Stomach (tissue), 9 donors: ENCODE measurements around the gene ASMTL. TPM values are rescaled to one million over a fixed set of nuclear protein-coding genes. Genes with fewer than 3 reads are reported as not detected.

Source experiments
- DNase-seq, 2 donors: peaks; one replicate each; pipeline versions ENCODE4 v3.0.0 to v3.0.0-alpha.2; 2013 to 2019
- H3K27ac ChIP-seq, 5 donors: fragments of 200-600 bp in 4 of 5; sonication (generic) in 4 of 5; one replicate each; pipeline ENCODE4 v1.5.1; 2013 to 2019; ENCODE audit warnings: mild to moderate bottlenecking in 1 of 5, moderate library complexity in 1 of 5
- H3K27me3 ChIP-seq, 3 donors: fragments of 200-600 bp; sonication (generic); one replicate each; pipeline ENCODE4 v1.5.1; 2017 to 2019; ENCODE audit warnings: mixed run types in 1 of 3
- H3K36me3 ChIP-seq, 4 donors: fragments of 200-600 bp; sonication (generic); 1 replicate in 3 of 4; 2 replicates in 1 of 4; pipeline ENCODE4 v1.5.1; 2016 to 2019
- H3K4me1 ChIP-seq, 4 donors: fragments of 200-600 bp; sonication (generic); one replicate each; pipeline ENCODE4 v1.5.1; 2016 to 2019
- H3K4me3 ChIP-seq, 4 donors: fragments of 200-600 bp; sonication (generic) in 3 of 4; one replicate each; pipeline ENCODE4 v1.5.1; 2016 to 2019; ENCODE audit warnings: mild to moderate bottlenecking in 1 of 4
- H3K9me3 ChIP-seq, 4 donors: fragments of 200-600 bp; sonication (generic); one replicate each; pipeline ENCODE4 v1.5.1; 2016 to 2019
- CTCF ChIP-seq, 7 experiments: fragments of 450-650 bp in 4 of 7; fragments of 200-600 bp in 3 of 7; sonication (generic) in 3 of 7; IDR thresholded peaks; one replicate each; pipeline ENCODE4 v1.5.1; 2016 to 2019; ENCODE audit warnings: antibody characterized with exemption in 7 of 7, control low read depth in 2 of 7, mild to moderate bottlenecking in 1 of 7
- EP300 ChIP-seq: sonication (generic); formaldehyde crosslinking; IDR thresholded peaks from one replicate; pipeline ENCODE4 v1.6.1; 2017; ENCODE audit warnings: antibody characterized with exemption
- POLR2A ChIP-seq, 4 donors: fragments of 450-650 bp; IDR thresholded peaks; one replicate each; pipeline ENCODE4 v1.6.1; 2016; ENCODE audit warnings: antibody characterized with exemption in 4 of 4, control low read depth in 2 of 4, mild to moderate bottlenecking in 1 of 4, moderate library complexity in 1 of 4
- POLR2AphosphoS5 ChIP-seq, 3 donors: sonication (generic); formaldehyde crosslinking; IDR thresholded peaks; one replicate each; pipeline ENCODE4 v1.6.1; 2016; ENCODE audit warnings: antibody characterized with exemption in 3 of 3
- WGBS, 5 donors: extraction: QIAGEN DNeasy Blood & Tissue Kit in 3 of 5; methylation state at CpG; one replicate each; pipeline versions ENCODE4 v1.1.5 to v1.1.7; 2013 to 2018; 5-methylcytosine and 5-hydroxymethylcytosine counted together
- intact Hi-C: fragments of 100-400 bp; cut with DNase I; formaldehyde crosslinking; loops from one replicate; pipeline ENCODE4 v1.15.1; 2023; ENCODE audit warnings: low total_unique reads
- polyA plus RNA-seq, 3 donors: library from polyadenylated mRNA; stranded (reverse); fragments of 200-250 nt; gene quantifications; one replicate each; pipeline ENCODE4 v1.2.3, GENCODE V29; 2013
- total RNA-seq, 5 donors: library from RNA; depleted of rRNA; stranded (reverse); fragments of >200 nt; gene quantifications; one replicate each; pipeline versions ENCODE4 v1.1.0 to v1.2.3, GENCODE V29; 2014 to 2016
- donor health status: healthy with polysubstance abuse.
- donor health status: Bipolar disorder and iron deficiency.
- donor health status: healthy.

Gene ASMTL
- total and polyA plus RNA-seq, 8 donors = 5.8 to 45.8 (median 17.9) TPM

GRCh38 chrX:1417921-1418771 lies 34.6 kb downstream of the ASMTL start:
- Histone ChIP-seq H3K4me3 (no peak overlapping the region), H3K27me3 (no peaks in the 10 kb centered on the region), H3K27ac (no peak overlapping the region), H3K4me1 (peaks cover 0 to 3% (median 0%) of the 10 kb centered on the region in 4 donors), H3K36me3 (peaks cover 18 to 86% (median 71%) of the 10 kb centered on the region in 4 donors), H3K9me3 (peaks cover 14 to 29% (median 22%) of the 10 kb centered on the region in 4 donors)
- intact Hi-C loops = no loop called here
- TF ChIP-seq CTCF (IDR thresholded peaks at IDR 0.05) (no peak), EP300 (no peak), POLR2AphosphoS5 (IDR thresholded peaks at IDR 0.05) (no peak), POLR2A (IDR thresholded peaks at IDR 0.05) (no peak)
- 90 to 96% (median 93%) methylated on average over 7 to 20 of the region's 20 CpGs for WGBS, 5 donors
- no peak for DNase-seq

- Histone ChIP-seq H3K27ac (no peak overlapping the region), H3K4me1 (peaks cover 0 to 3% (median 0%) of the 10 kb centered on the region in 4 donors), H3K4me3 (no peak overlapping the region), H3K27me3 (no peaks in the 10 kb centered on the region), H3K36me3 (peaks cover 24 to 86% (median 72%) of the 10 kb centered on the region in 4 donors), H3K9me3 (peaks cover 6 to 19% (median 14%) of the 10 kb centered on the region in 4 donors)
- 71 to 90% (median 75%) methylated on average over 9 to 14 of the region's 14 CpGs for WGBS, 5 donors
- no peak for DNase-seq
- intact Hi-C loops = no loop called here
- no peak for TF ChIP-seq EP300
- no peak for TF ChIP-seq POLR2AphosphoS5 (IDR thresholded peaks at IDR 0.05)
- no peak for TF ChIP-seq CTCF (IDR thresholded peaks at IDR 0.05)
Measured at GRCh38 chrX:1416965-1417760, 35.5 kb downstream of the ASMTL start.

- no peak for DNase-seq
- H3K4me1 ChIP-seq = peaks cover 0 to 3% (median 0%) of the 10 kb centered on the region in 4 donors
- peaks cover 28 to 86% (median 72%) of the 10 kb centered on the region in 4 donors for H3K36me3 ChIP-seq
- 63 to 83% (median 69%) methylated on average over 15 of the region's 15 CpGs for WGBS, 5 donors
- H3K27ac ChIP-seq = no peak overlapping the region
- H3K27me3 ChIP-seq = no peaks in the 10 kb centered on the region
- no peak overlapping the region for H3K4me3 ChIP-seq
- no peak for TF ChIP-seq EP300
- H3K9me3 ChIP-seq = peaks cover 3 to 11% (median 6%) of the 10 kb centered on the region in 4 donors
- intact Hi-C loops = no loop called here
Measured at GRCh38 chrX:1416327-1416784, 36.4 kb downstream of the ASMTL start.

GRCh38 chrX:1412551-1413161 lies 40.1 kb downstream of the ASMTL start:
- intact Hi-C loops = no loop called here
- no peak for DNase-seq
- Histone ChIP-seq H3K9me3 (no peaks in the 10 kb centered on the region), H3K36me3 (peaks cover 15 to 71% (median 64%) of the 10 kb centered on the region in 4 donors), H3K27me3 (no peaks in the 10 kb centered on the region), H3K27ac (no peak overlapping the region), H3K4me3 (no peak overlapping the region), H3K4me1 (no peaks in the 10 kb centered on the region)
- 86 to 94% (median 92%) methylated on average over 28 to 31 of the region's 31 CpGs for WGBS, 5 donors
- no peak for TF ChIP-seq POLR2AphosphoS5 (IDR thresholded peaks at IDR 0.05)
- no peak for TF ChIP-seq CTCF (IDR thresholded peaks at IDR 0.05)
- TF ChIP-seq POLR2A (IDR thresholded peaks at IDR 0.05) = no peak
- no peak for TF ChIP-seq EP300
